Measurements from ENCODE around the gene NGEF.
"Not testable (repeated sequence)": the region's sequence is repeated elsewhere in the genome, so short reads cannot be mapped to it uniquely, and the experiment has no call there.

NGEF gene

DNA sequence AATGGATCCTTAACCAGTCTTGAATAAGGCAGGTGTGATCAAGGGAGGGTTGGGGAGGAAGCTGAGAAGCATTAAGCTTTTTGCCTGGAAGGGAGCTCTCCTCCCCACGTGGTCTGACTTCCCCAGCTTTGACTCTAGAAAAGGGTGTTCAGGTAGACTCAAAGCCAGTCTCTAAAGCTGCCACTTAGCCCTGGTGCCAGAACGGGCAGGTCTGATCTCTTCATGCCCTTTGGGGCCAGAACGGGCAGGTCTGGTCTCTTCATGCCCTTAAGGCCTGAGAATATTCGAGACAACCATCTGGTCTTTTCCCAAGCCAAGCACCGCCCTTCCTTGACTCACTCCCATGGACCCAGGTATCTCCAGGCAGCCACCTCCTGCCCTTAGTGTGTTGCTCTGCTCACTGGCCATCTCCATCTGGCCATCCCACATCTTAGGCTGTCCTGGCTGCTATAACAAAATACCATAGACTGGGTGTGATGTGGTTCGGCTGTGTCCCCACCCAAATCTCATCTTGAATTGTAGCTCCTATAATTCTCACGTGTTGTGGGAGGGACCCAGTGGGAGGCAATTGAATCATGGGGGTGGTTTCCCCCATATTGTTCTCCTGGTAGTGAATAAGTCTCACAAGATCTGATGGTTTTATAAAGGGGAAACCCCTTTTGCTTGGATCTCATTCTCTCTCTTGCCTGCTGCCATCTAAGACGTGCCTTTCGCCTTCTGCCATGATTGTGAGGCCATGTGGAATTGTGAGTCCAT is 83.6 kb downstream of the NGEF start:
- no peak for DNase-seq (ENCODE audit: low read depth in 3 of 3)

DNA sequence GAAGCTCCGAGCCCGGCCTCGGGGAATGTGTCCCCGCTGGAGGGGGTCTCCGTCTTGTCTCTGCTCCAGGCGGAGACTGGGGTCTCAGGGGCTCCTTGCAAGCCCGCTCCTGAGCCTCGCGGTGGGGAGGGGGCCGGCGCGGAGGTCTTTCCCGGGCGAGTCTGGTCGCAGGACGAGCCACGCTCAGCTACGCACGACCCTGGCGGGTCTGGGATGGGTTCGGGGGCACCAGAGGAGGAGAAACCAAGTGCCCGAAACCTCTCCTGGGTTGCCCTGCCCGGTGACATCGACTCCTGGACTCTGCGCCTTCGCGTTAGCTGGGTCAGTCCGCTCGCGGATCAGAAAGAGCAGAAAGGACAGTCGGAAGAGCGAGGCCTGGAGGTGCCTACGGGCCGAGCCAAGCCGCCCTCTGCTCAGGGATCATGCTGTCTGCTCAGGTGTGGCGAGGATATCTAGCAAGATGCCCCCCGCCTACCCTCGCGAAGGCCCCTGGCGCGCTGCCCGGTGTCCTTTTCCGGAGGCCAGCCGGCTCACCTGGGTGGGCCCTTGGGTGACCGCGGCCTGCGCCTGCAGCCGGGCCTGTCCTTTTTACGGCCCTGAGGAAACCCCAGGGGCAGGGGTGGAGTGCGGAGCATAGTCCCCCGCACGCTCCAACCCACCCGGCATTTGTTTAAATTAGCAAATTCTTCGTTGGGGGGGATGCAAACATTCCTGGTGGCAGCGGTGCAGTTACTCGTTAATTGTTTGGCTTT is 84.3 kb downstream of the NGEF start:
- no peak for DNase-seq (ENCODE audit: low read depth in 3 of 3)

DNA sequence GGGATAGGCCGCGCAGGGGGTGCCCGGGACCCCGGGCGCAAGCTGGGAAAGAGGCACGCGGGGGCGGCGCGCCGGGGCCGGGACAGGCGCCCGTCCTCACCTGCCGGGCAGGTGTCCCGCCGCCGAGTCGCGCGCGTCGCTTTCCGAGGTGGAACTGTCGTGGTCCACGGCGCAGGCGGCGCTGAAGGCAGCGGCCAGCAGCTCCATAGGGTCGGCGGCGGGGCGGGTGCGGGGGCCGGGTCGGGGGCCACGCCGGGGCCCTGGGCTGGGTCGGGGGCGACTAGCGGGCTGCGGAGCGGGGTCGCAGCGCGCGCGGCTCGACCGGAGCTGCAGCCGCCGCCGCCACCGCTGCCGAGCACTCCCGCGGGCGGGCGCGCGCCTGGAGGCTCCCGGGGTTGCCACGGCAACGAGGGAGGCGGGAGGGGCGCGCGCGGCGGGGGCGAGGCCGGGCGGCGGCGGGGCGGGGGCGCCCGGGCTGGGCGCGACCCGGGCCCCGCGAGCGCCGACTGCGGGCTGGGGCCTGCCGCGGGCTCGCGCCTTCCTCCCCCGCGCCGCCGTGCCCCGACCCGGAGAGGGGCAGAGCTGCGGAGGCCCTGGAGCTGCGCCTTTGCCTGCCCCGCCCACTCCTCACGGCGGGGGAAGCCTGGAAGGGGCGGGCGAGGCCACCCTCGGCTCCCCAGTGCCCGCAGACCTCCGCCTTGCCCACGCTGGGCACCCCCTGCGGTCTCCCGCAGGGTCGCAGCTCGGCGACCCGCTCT is 85.1 kb downstream of the NGEF start:
- no peak for DNase-seq (ENCODE audit: low read depth in 3 of 3)

DNA sequence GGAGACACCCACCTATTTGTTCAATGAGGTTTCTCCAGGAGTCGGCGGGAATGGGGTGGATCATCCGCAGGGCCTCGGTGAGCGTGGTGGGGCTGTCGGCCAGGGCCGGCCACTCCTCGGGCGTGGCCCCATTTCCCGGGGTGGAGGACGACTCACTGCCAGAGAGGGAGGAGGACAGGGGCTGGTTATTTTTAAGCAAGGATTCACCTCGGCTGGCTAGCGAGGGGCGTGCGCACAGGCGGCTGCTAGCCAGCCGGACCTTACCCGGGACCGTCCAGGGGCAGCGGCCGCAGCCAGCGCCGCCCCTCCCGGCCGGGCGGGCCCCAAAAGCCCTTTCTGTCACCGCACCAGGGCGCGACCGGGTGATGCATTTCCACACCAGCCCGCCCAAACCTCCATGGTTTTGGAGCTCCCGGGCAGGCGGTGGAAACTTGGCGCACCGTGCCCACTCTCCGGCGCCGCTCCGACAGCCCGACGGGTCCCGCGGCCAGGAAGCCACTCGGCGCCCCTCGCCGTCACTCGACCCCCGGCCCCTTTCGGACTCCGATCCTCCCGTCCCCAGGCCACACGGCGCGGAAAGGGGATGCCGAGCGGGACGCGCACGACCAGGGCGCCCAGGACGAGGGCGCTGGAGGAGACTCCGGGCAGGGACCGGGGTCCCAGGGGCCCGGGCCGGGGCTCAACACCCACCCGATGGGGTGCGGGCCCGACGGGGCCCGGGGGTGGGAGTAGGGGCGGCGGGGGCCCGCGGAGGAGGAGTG is 85.8 kb downstream of the NGEF start:
- DNase-seq (ENCODE audit: low read depth in 3 of 3) = no peak

DNA sequence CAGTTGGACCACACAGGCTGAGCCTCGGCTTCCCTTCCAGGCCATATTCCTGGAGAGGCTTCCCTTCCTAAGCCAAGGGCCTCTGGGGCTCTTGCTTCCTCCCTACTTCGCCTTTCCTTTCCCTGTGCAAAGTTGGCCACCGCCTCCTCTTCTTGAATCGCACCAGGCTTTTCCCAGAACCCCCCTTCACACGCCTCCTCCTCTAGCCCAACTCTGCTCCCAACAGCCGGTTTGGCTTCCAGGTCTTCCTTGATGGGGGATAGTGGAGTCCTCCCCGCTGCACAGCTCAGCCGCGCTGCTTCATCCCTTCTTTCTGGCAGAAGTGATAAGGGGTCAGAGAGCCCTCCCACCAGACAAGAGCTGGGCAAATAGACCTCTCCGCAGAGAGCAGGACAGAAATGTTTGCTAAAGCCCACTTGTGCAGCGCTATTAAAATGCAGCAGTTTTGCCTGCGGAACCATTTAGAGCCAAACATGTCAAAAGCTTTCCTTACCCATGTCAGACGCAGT is 86.6 kb downstream of the NGEF start:
- DNase-seq (ENCODE audit: low read depth in 3 of 3) = no peak

DNA sequence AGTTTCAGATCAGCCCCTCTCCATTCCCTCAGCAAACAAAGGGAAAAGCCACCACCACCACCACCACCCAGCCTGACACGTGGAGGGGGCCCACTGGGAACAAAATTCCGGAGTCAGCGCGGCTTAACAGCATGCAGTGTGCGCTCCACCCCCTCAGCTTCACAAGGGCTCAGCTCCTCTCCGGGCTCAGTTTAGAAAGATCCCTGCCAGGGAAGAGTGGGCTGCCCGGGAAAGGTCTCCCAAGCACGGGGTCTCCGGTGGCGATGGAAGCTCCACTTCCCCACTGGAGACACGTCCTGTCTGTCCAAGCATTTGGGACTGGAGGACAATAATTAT is 87.3 kb downstream of the NGEF start:
- no peak for DNase-seq (ENCODE audit: low read depth in 3 of 3)

DNA sequence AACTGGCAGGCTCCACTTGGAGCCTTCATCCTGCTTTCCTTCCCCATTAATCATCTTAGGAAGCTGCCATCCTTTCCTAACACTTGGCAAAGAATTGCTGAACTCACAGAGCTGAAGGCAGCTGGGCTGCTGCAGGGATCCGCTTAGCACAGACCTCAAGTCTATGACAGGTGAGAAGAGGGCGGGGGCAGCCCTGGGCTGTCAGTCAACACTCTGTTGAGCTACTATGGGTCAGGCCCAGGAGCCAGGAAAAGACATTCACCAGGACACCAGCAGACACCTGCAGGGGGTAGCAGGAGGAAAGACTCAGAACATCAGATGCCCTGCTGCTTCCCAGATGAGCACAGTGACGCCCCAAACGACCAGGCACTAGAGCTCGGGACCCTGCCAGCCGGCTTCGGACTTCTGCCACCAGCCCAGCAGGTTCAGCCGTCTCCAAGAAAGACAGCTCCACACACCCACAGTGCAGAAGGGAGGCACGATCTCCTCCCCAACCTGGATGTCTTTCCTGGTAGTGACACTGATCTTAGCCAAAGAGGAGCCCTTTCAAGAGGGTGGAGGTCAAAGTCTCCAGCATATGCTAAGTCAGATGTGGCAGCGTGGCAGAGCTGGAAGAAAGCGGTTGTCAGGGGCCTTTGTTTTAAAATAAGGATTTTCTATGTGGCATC is 87.8 kb downstream of the NGEF start:
- DNase-seq (ENCODE audit: low read depth in 3 of 3) = no peak

DNA sequence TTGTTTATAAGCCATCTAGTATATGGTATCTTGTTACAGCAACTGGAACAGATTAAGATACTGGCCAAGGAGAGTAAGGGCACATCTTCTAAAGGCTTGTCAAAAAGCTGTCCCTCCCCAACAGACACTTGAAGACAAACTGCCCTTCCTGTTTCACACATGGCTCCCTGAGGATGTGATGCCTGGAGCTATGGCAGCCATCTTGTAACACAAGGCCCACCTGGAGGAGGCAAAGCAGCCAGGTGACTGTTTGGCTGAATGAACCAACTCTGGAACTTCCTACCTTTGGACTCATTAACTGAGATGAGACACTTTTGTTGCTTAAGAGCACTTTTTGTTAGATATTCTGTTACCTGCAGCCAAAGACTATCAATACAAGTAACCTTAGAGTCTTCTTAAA is 88.6 kb downstream of the NGEF start:
- no peak for DNase-seq (ENCODE audit: low read depth in 3 of 3)

DNA sequence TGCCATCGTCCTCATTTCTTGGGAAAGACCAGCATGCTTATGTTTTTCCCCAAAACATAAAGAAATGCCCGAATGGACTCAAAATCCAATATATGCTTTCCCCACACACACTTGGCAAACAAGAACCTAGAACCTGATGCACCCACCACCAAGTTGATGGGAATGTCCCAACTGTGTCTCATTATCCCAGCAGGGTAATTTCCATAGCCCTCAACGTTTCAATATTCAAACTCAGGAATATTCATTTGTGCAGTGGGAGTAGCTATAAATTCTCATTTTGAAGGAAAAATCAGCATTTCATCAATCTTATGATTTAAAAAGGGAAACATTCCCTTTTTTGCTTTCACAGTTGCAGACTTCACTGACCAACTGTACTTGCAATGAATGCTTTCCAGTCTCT is 92.3 kb downstream of the NGEF start:
- DNase-seq (ENCODE audit: low read depth in 3 of 3) = no peak

DNA sequence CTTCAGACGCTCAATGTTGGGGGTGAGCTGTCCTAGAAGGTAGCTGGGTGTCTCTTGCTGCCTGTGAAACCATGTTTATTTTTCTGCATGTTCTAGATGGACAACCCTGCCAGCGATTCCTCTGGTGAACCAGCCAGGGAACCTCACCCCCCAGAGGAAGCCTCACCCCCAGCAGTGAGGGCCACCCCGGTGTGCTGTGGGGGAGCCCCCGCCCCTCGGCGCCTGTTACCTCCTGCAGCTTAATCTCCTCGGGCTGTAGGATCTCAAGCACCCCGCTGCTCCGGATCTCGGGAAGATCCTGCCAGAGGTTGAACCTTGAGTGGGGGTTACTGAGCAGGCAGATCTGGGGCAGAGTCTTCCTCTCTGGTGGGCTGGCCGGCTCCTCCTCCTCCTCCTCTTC is 93.0 kb downstream of the NGEF start:
- DNase-seq (ENCODE audit: low read depth in 3 of 3) = no peak

DNA sequence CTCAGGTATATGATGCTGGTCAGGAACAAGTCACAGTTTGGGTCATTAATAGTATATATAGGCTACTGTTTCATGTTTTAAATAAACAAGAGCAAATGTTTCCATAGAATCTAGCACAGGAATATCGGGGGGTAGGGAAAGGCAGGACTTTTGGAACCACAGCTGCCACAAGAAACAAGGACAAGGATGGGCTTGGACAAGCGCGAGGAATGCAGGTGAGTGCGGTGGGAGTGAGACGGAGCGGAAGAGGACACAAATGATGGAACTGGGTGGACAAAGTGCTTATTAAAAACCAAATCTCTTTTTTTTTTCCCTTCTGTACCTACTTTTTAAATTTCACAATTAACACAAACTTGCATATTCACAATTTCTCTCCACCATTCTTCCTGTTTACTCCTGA is 93.9 kb downstream of the NGEF start:
- DNase-seq (ENCODE audit: low read depth in 3 of 3) = no peak

DNA sequence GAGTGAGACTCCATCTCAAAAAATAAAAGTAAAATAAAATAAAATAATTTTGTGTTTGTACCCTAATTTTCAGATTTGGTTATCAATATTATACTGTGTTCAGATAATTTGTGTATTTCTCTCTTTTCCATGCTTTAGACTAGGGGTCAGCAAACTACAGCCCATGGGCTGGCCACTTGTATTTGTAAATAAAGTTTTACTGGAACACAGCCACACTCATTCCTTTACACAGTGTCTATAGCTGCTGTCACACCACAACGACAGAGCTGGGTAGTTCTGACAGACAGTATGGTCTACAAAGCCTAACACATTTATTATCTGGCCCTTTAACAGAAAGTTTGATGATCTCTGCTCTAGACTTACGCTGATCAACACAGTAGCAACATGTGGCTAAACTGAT is 99.2 kb downstream of the NGEF start:
- DNase-seq (ENCODE audit: low read depth in 3 of 3) = no peak

DNA sequence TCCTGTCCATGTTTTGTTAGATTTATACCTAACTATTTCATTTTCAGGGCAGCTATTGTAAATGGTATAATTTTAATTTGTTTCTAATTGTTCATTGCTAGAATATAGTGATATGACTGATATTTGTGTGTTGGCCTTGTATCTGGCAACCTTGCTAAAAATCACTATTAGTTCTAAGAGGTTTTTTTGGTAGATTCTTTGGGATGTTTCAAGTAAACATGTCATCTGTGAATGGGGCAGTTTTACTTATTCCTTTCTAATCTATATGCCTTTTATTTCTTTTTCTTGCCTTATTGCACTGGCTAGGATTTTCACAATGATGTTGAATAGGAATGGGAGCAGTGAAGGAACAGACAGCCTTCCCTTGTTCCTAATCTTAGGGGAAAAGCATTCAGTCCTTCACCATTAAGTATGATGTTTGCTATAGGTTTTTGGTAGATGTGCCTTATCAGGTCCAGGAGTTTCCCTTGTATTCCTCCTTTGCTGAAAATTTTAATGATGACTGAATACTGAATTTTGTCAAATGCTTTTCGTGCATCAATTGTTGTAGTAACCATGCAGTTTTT is 101.3 kb downstream of the NGEF start:
- no peak for DNase-seq (ENCODE audit: low read depth in 3 of 3)

DNA sequence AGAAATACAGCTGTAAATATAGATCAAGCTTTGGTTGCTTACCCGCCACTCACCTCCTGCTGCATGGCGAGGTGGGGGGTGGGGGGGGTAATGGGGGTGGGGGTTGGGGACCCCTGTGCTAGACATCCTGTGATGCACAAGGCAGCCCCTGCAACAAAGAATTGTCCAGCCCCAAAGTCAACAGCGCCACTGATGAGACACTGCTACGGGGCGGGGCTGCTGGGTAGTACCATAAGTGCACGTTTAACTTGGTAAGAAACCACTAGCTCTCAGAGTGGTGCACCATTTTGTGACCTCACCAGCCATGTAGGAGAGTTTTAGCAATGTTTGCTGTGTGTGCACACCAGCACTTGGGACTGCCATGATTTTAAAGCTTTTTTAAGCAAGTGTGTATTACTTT is 102.7 kb downstream of the NGEF start:
- DNase-seq (ENCODE audit: low read depth in 3 of 3) = no peak

DNA sequence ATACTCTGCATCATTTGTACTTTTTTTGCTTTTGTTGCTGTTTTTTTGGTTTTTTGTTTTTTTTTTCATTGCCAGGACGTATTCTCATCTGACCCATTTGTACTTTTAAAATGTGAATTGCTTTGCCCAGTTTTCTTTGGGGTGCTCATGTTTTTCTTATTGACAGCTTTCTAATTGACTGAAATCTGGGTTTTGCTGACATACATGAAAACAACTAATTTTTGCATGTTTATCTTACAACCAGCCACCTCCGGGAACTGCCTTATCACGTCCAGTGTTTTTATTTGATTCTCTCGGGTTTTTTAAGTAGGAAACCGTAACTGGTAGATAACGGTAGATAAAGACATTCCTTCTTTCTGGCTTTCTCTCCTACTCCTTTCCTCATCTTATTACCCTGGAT is 104.4 kb downstream of the NGEF start:
- DNase-seq (ENCODE audit: low read depth in 3 of 3) = no peak

DNA sequence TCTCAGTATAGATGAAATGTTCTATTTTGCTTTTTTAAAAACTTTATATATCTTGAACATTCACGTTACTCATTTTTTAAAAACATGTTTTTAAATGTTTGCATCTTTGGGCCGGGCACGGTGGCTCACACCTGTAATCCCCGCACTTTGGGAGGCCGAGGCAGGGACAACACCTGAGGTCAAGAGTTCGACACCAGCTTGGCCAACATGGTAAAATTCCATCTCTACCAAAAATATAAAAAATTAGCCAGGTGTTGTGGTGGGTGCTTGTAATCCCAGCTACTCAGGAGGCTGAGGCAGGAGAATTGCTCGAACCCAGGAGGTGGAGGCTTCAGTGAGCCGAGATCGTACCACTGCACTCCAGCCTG is 105.4 kb downstream of the NGEF start:
- not testable (repeated sequence) for DNase-seq (ENCODE audit: low read depth in 3 of 3)

DNA sequence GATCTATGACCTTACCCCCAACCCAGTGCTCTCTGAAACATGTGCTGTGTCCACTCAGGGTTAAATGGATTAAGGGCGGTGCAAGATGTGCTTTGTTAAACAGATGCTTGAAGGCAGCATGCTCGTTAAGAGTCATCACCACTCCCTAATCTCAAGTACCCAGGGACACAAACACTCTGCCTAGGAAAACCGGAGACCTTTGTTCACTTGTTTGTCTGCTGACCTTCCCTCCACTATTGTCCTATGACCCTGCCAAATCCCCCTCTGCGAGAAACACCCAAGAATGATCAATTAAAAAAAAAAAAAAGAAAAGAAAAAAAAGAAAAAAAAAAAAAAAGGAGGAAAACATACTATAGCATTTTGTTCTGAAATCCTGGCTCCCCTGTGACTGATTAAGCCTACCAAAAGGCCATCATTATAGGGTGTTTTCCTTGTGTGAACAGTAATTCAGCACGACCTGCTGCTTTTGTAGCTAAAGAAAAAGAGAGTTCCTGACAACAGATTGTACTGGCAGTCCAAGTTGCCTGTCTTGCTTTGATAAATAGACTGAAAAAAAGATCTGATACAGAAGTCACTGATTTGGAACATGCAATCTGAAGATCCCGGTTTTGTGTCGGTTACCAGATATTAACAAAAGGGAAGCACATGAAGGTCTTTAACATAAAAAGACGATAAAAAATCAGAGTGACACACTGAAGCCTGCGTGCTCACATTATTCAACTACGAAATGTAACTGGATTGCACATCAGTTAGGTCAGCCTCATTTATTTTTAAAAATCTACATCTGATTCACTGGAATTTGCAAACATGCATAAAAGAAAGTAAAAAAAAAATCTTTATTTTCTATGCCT is 106.0 kb downstream of the NGEF start:
- DNase-seq (ENCODE audit: low read depth in 3 of 3) = not testable (repeated sequence)

DNA sequence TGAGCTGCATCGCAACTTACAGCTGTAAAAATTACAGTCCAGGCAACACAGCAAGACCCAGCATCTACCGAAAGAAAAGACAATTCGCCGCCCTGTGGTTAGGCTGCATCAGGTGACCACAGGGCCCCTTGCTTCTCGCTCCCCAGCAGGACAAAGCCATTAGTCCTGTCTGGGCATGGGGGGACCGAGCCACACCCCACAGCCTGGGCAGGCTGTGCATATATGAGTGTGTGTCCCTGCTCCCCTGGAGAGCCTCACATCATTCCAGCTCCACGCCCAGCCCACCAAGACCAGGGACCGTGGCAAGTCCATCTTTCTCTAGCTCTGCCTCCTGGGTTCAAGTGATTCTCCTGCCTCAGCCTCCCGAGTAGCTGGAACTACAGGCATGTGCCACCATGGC is 109.1 kb downstream of the NGEF start:
- no peak for DNase-seq (ENCODE audit: low read depth in 3 of 3)

DNA sequence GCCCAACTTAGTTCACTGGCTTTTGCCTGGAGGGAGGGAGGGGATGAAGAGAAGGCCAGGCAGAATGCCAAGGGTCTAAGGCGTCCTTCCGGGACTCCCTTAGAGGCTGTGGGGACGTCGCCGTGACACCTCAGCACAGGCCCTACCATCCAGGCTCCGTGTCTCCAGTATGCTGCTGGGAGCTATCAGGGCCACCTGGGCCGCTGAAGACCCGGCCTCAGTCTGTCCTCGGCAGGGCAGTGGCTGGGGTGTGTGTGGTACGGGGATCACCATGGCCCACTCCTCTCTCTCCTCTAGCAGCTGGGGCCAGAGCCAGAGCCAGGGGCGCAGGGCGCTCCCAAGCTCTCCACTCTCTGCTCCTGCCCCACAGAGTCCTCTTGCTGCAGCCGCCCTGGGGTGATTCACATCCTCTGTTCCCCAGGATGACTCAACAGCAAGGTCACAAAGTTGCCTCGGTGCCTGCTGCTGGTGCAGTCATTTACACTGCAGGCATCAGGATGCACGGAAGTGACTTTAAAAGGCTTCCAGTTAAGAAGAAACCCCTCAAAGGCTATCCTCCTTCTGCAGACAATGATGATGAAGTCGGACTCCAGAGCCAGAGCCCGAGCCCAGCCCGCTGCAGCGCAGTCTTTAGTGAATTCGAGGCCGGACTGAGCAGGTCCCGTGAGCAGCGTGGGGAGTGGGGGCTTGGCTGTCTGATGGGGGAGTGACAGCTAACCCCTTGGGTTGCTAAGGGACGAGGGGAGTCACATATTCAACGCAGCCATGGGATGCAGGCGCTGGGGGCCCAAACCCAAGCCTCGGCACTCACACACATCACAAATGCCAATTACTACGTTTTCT is 111.1 kb downstream of the NGEF start:
- no peak for DNase-seq (ENCODE audit: low read depth in 3 of 3)

All from stimulated activated CD4-positive, alpha-beta T cell treated with anti-CD3 and anti-CD28 coated beads, TNF-alpha, amount 100 ng/mL, for 4 hours (primary cell).